ENCODE results near the gene SNRPB2.

SNRPB2 gene

DNA sequence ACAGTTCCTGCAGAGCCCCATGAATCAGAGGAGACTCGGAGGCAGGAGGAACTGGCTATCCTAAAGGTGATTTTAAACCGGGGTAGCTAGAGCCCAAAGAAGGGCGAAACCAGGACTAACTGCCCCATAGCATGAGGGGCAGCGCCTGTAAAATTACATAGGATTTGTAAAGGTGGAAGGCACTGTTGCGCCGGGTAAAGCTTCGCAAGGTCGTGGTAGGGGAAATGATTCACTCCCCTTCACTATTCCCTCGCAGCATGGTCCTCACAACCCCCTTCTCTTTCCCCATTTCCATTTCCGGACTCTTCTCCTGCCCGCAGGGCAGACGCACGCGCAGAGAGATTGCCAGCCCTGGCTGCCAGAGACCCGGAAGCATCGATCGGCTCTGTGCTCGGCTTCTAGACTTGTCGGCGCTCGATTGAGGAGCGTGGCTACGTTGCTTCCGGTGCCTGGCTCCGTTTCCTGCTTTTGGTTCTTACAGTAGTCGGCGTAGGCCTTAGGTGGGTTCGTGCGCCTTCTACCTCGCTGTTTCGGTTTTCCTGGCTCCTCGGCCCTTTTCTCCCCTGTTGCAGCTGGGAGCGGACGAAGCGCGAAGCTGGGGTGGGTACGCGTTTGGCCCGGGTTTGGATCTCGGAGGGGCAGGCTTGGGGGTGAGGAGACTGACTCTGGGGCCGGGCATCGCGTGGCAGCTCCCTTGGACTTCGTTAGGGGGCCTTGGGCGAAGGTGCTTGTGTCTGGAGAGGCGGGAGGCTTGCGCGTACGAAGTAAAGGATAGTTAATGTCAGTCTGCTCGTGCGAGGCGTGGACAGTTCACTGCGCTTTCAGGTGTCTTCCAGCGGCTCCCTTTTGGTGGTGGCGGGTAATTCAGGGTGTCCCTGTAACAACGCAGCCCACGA, at the start of gene SNRPB2:
SNRPB2 (plus strand) TSS at position 462 of the 896 bp plus-strand sequence. CDS start 1,677 bp downstream, outside the sequence.
- Histone ChIP-seq H3K4me1 (ENCODE audit: insufficient read depth, low read length) (peaks cover 29% of the 10 kb centered on the region), H3K27ac (ENCODE audit: low read depth, low read length) (peak within 1 kb of the TSS; percentile 45), H3K9ac (ENCODE audit: low read length) (peak within 1 kb of the TSS; percentile 99), H3K4me3 (ENCODE audit: low read depth in 1 of 2, low read length in 2 of 2) (peak within 1 kb of the TSS; percentile 67 to 98), H3K36me3 (ENCODE audit: insufficient read depth, low read length) (peaks cover 28% of the 10 kb centered on the region), H3K27me3 (ENCODE audit: control insufficient read depth in 1 of 2, insufficient read depth in 2 of 2, low read length in 2 of 2) (no peaks in the 10 kb centered on the region), H3K9me3 (ENCODE audit: low read length) (no peaks in the 10 kb centered on the region)

DNA sequence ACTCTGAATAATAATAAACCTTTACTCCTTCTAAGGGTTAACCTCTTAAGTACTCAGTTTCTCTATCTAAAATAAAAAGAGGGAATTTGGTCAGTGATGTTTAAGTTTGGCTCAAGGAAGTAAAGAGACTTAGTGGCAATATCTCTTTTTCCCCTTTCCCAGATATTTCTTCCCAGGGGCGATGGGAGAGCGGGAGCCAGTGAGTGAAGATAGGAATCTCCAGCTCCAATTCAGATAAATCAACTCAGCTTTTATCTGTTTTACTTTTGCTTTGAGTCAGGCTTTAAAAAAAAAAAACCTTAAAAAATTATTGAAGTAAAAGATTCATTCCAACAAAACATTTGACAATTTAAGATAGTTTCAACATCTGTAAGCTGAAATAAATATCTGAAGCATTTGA, 45.4 kb upstream of the SNRPB2 start:
- Histone ChIP-seq H3K9me3 (ENCODE audit: low read length) (no peaks in the 10 kb centered on the region), H3K4me1 (ENCODE audit: insufficient read depth, low read length) (no peaks in the 10 kb centered on the region), H3K36me3 (ENCODE audit: insufficient read depth, low read length) (no peaks in the 10 kb centered on the region), H3K9ac (ENCODE audit: low read length) (no peak overlapping the region), H3K27ac (ENCODE audit: low read depth, low read length) (no peak overlapping the region), H3K4me3 (ENCODE audit: low read depth in 1 of 2, low read length in 2 of 2) (no peak overlapping the region), H3K27me3 (ENCODE audit: control insufficient read depth in 1 of 2, insufficient read depth in 2 of 2, low read length in 2 of 2) (no peaks in the 10 kb centered on the region)

DNA sequence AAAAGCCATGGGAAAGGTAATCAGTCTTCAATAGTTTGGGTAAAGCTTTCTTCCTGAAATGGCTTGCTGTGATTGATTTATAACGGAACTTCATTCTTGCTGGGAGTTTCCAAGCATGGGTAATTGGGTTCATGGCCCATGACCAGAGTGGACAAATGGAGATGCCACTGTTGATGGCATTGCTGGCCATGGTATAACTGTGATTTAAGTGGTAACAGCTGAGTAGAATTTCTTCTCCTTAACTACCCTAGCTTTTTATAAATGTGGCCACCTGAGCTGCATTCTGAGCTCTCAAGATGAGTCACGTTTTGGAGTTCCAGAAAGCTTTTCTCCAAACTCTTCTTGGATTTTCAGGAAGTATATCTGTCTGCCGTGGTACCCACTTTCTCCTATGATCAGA, 39.9 kb upstream of the SNRPB2 start:
- no peak overlapping the region for H3K9ac ChIP-seq (ENCODE audit: low read length)
- H3K9me3 ChIP-seq (ENCODE audit: low read length): no peaks in the 10 kb centered on the region
- H3K27me3 ChIP-seq (ENCODE audit: control insufficient read depth in 1 of 2, insufficient read depth in 2 of 2, low read length in 2 of 2): no peaks in the 10 kb centered on the region
- H3K27ac ChIP-seq (ENCODE audit: low read depth, low read length): no peak overlapping the region
- H3K4me1 ChIP-seq (ENCODE audit: insufficient read depth, low read length): no peaks in the 10 kb centered on the region
- no peaks in the 10 kb centered on the region for H3K36me3 ChIP-seq (ENCODE audit: insufficient read depth, low read length)
- H3K4me3 ChIP-seq (ENCODE audit: low read depth in 1 of 2, low read length in 2 of 2): no peak overlapping the region

DNA sequence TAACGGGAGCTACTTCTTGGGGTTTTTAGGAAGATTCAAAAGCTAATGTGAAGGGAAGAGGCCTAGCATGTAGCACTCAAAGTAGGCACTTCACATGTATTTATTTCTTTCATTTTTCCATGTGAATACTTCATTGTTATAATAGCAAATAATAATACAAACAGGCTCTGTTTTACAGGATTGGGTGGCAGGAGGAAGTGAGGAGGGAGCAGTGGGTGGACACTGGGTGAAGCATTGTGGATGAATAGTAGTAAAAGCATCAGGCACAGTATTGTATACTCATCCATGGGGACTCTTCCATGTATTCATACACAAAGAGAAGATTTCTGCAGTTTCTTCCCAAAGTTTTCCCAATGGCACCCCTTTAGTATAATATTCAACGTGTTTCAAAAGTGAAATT, 38.4 kb upstream of the SNRPB2 start:
- Histone ChIP-seq H3K27me3 (ENCODE audit: control insufficient read depth in 1 of 2, insufficient read depth in 2 of 2, low read length in 2 of 2) (no peaks in the 10 kb centered on the region), H3K9ac (ENCODE audit: low read length) (no peak overlapping the region), H3K4me1 (ENCODE audit: insufficient read depth, low read length) (no peaks in the 10 kb centered on the region), H3K9me3 (ENCODE audit: low read length) (no peaks in the 10 kb centered on the region), H3K4me3 (ENCODE audit: low read depth in 1 of 2, low read length in 2 of 2) (no peak overlapping the region), H3K36me3 (ENCODE audit: insufficient read depth, low read length) (no peaks in the 10 kb centered on the region), H3K27ac (ENCODE audit: low read depth, low read length) (no peak overlapping the region)

DNA sequence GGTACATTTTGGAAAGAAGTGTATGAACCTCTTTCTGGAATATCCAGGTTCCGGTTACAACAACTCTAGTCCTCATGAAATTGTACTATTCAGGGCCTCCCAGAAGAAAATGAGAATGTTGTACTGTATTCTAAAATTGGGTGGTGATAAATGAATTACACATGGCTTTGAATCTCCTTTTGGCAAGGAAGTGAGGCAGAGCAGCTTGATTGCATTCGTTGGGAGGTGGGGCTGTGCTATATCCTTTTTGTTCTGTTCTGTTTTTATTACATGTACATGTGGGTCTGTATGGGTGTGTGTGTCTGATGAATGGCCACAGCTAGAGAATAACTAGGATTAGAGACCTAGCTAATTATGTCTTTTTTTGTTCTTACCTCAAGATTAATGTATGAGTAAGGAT, 37.8 kb upstream of the SNRPB2 start:
- no peaks in the 10 kb centered on the region for H3K27me3 ChIP-seq (ENCODE audit: control insufficient read depth in 1 of 2, insufficient read depth in 2 of 2, low read length in 2 of 2)
- H3K4me3 ChIP-seq (ENCODE audit: low read depth in 1 of 2, low read length in 2 of 2): no peak overlapping the region
- H3K9ac ChIP-seq (ENCODE audit: low read length): no peak overlapping the region
- no peaks in the 10 kb centered on the region for H3K9me3 ChIP-seq (ENCODE audit: low read length)
- no peaks in the 10 kb centered on the region for H3K4me1 ChIP-seq (ENCODE audit: insufficient read depth, low read length)
- H3K36me3 ChIP-seq (ENCODE audit: insufficient read depth, low read length): no peaks in the 10 kb centered on the region
- H3K27ac ChIP-seq (ENCODE audit: low read depth, low read length): no peak overlapping the region

GRCh38 chr20:16692442-16692841, 37.4 kb upstream of the SNRPB2 start:
- no peaks in the 10 kb centered on the region for H3K27me3 ChIP-seq (ENCODE audit: control insufficient read depth in 1 of 2, insufficient read depth in 2 of 2, low read length in 2 of 2)
- H3K4me3 ChIP-seq (ENCODE audit: low read depth in 1 of 2, low read length in 2 of 2): no peak overlapping the region
- no peak overlapping the region for H3K27ac ChIP-seq (ENCODE audit: low read depth, low read length)
- H3K9me3 ChIP-seq (ENCODE audit: low read length): no peaks in the 10 kb centered on the region
- H3K4me1 ChIP-seq (ENCODE audit: insufficient read depth, low read length): no peaks in the 10 kb centered on the region
- no peak overlapping the region for H3K9ac ChIP-seq (ENCODE audit: low read length)
- no peaks in the 10 kb centered on the region for H3K36me3 ChIP-seq (ENCODE audit: insufficient read depth, low read length)

GRCh38 chr20:16693278-16693677, 36.5 kb upstream of the SNRPB2 start:
- no peaks in the 10 kb centered on the region for H3K9me3 ChIP-seq (ENCODE audit: low read length)
- H3K36me3 ChIP-seq (ENCODE audit: insufficient read depth, low read length): no peaks in the 10 kb centered on the region
- H3K27ac ChIP-seq (ENCODE audit: low read depth, low read length): no peak overlapping the region
- H3K4me1 ChIP-seq (ENCODE audit: insufficient read depth, low read length): no peaks in the 10 kb centered on the region
- H3K9ac ChIP-seq (ENCODE audit: low read length): no peak overlapping the region
- no peak overlapping the region for H3K4me3 ChIP-seq (ENCODE audit: low read depth in 1 of 2, low read length in 2 of 2)
- H3K27me3 ChIP-seq (ENCODE audit: control insufficient read depth in 1 of 2, insufficient read depth in 2 of 2, low read length in 2 of 2): no peaks in the 10 kb centered on the region

DNA sequence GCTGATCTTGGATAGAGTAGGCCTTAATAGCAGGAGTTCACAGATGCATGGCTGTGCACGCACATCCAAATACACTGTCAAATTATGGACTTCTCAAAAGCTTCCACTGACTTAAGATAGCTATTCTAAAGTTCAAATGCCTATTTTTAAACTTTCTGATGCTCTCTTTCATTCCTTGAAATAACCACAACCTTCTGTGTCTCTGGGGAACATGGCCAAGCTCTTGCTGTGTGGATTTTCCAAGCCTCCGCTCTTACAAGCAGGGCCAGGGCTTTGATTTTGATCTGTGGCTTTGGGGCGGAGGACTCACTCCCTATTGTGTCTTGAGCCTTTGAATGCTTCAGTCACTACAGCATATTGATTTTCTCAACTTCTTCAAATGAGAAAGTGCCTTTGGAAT, 35.7 kb upstream of the SNRPB2 start:
- Histone ChIP-seq H3K4me1 (ENCODE audit: insufficient read depth, low read length) (no peaks in the 10 kb centered on the region), H3K9ac (ENCODE audit: low read length) (no peak overlapping the region), H3K27ac (ENCODE audit: low read depth, low read length) (no peak overlapping the region), H3K36me3 (ENCODE audit: insufficient read depth, low read length) (no peaks in the 10 kb centered on the region), H3K4me3 (ENCODE audit: low read depth in 1 of 2, low read length in 2 of 2) (no peak overlapping the region), H3K27me3 (ENCODE audit: control insufficient read depth in 1 of 2, insufficient read depth in 2 of 2, low read length in 2 of 2) (no peaks in the 10 kb centered on the region), H3K9me3 (ENCODE audit: low read length) (no peaks in the 10 kb centered on the region)

DNA sequence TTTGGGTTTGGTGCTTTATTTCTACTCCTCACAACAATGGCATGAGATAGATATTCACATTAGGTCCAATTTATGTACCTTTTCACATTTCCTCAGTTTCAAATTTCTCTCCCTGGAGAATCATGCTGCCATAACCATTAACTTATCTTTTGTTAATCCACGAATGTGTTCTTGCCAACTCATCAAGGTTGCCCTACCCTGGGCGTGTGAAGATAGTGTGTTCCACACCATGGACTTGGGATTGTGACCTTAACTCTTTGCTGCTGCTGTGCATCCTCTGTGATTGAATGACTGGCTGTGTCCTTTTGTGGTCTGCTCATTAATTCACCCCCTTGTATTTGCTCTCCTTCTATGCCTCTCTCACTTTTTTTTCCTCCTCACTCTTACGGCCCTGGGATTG, 34.2 kb upstream of the SNRPB2 start:
- Histone ChIP-seq H3K9me3 (ENCODE audit: low read length) (no peaks in the 10 kb centered on the region), H3K4me1 (ENCODE audit: insufficient read depth, low read length) (no peaks in the 10 kb centered on the region), H3K27ac (ENCODE audit: low read depth, low read length) (no peak overlapping the region), H3K27me3 (ENCODE audit: control insufficient read depth in 1 of 2, insufficient read depth in 2 of 2, low read length in 2 of 2) (no peaks in the 10 kb centered on the region), H3K9ac (ENCODE audit: low read length) (no peak overlapping the region), H3K36me3 (ENCODE audit: insufficient read depth, low read length) (no peaks in the 10 kb centered on the region), H3K4me3 (ENCODE audit: low read depth in 1 of 2, low read length in 2 of 2) (no peak overlapping the region)

DNA sequence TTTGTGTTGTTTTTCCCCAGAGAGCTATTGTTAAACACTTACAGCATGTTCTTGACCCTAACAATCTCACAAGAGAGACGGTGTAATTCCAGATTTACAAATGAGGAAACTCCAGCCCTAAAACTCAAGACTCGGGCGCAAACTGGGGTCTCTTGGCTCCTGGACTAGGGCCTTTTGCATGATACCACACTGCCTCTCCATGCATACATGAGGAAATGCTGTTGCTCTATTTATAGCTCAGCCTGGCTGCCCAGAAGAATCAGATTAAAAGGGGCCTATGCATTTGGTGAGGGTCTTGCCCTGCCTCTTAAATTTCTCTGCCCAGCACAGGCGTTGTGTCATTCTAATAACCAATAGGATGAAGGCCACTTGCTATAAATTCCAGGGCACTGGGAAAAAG, 30.5 kb upstream of the SNRPB2 start:
- no peaks in the 10 kb centered on the region for H3K9me3 ChIP-seq (ENCODE audit: low read length)
- H3K4me3 ChIP-seq (ENCODE audit: low read depth in 1 of 2, low read length in 2 of 2): no peak overlapping the region
- H3K9ac ChIP-seq (ENCODE audit: low read length): no peak overlapping the region
- no peaks in the 10 kb centered on the region for H3K27me3 ChIP-seq (ENCODE audit: control insufficient read depth in 1 of 2, insufficient read depth in 2 of 2, low read length in 2 of 2)
- H3K36me3 ChIP-seq (ENCODE audit: insufficient read depth, low read length): no peaks in the 10 kb centered on the region
- no peak overlapping the region for H3K27ac ChIP-seq (ENCODE audit: low read depth, low read length)
- no peaks in the 10 kb centered on the region for H3K4me1 ChIP-seq (ENCODE audit: insufficient read depth, low read length)

- Histone ChIP-seq H3K4me3 (ENCODE audit: low read depth in 1 of 2, low read length in 2 of 2) (no peak overlapping the region), H3K27me3 (ENCODE audit: control insufficient read depth in 1 of 2, insufficient read depth in 2 of 2, low read length in 2 of 2) (no peaks in the 10 kb centered on the region), H3K4me1 (ENCODE audit: insufficient read depth, low read length) (no peaks in the 10 kb centered on the region), H3K36me3 (ENCODE audit: insufficient read depth, low read length) (no peaks in the 10 kb centered on the region), H3K9ac (ENCODE audit: low read length) (no peak overlapping the region), H3K9me3 (ENCODE audit: low read length) (no peaks in the 10 kb centered on the region), H3K27ac (ENCODE audit: low read depth, low read length) (no peak overlapping the region)
Measured at GRCh38 chr20:16701296-16701695, 28.5 kb upstream of the SNRPB2 start.

GRCh38 chr20:16703570-16703969, 26.3 kb upstream of the SNRPB2 start:
- Histone ChIP-seq H3K27ac (ENCODE audit: low read depth, low read length) (no peak overlapping the region), H3K9ac (ENCODE audit: low read length) (no peak overlapping the region), H3K9me3 (ENCODE audit: low read length) (no peaks in the 10 kb centered on the region), H3K36me3 (ENCODE audit: insufficient read depth, low read length) (no peaks in the 10 kb centered on the region), H3K4me1 (ENCODE audit: insufficient read depth, low read length) (no peaks in the 10 kb centered on the region), H3K27me3 (ENCODE audit: control insufficient read depth in 1 of 2, insufficient read depth in 2 of 2, low read length in 2 of 2) (no peaks in the 10 kb centered on the region), H3K4me3 (ENCODE audit: low read depth in 1 of 2, low read length in 2 of 2) (no peak overlapping the region)
